Measurements from ENCODE around the gene PC. TPM values are rescaled to one million over a fixed set of nuclear protein-coding genes. Genes with fewer than 3 reads are reported as not detected.

The PC gene
- total and polyA plus RNA-seq, 2 donors (not counting 3 experiments of a cell fraction or from before 2014, with no cell fraction given), result 5.5 to 17.5 TPM

DNA sequence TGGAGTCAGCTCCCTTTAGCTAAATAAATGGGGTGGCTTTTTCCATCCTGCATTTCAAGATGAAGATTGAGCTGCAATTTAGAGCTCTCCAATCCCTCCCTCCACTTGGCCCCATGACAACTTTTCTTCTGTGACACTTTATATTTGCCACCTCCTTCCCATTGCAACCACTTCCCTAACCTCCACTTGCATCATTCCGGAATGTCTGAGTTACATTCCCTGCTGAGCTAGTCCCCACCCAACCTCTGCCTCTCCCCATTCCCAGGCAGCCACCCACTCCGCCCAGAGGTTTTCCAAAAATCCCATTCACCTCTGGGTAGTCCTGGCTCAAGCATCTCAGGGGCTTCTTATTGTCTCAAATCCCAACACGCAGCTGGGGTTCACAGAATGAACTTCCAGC is 24.7 kb downstream of the PC start:
- Histone ChIP-seq H3K27me3 (ENCODE audit: control insufficient read depth in 2 of 2, insufficient read depth in 2 of 2, low read length in 2 of 2) (no peaks in the 10 kb centered on the region), H3K27ac (ENCODE audit: insufficient read depth, low read depth, low read length) (no peak overlapping the region), H3K4me3 (replicated peaks in 1 of 3; ENCODE audit: insufficient read depth in 1 of 3, low read depth in 1 of 3, low read length in 3 of 3) (no peak overlapping the region), H4K20me1 (replicated peaks; ENCODE audit: control insufficient read depth, extremely low read depth, insufficient read depth, low read length) (no peaks in the 10 kb centered on the region), H3K4me1 (ENCODE audit: control insufficient read depth, extremely low read depth, insufficient read depth, low read length) (no peaks in the 10 kb centered on the region), H3K4me2 (ENCODE audit: insufficient read depth, low read length) (no peak overlapping the region), H3K36me3 (ENCODE audit: control insufficient read depth in 2 of 2, extremely low read depth in 1 of 2, insufficient read depth in 2 of 2, low read length in 2 of 2) (no peaks in the 10 kb centered on the region), H2AFZ (ENCODE audit: low read depth, low read length) (no peak overlapping the region), H3K9me1 (replicated peaks; ENCODE audit: control insufficient read depth, extremely low read depth, insufficient read depth, low read length) (no peaks in the 10 kb centered on the region), H3K9ac (replicated peaks; ENCODE audit: extremely low read depth, insufficient read depth, low read length) (no peak overlapping the region), H3K79me2 (ENCODE audit: control insufficient read depth, insufficient read depth, low read length) (no peaks in the 10 kb centered on the region), H3K9me3 (replicated peaks; ENCODE audit: control insufficient read depth, insufficient read depth, low read length) (no peaks in the 10 kb centered on the region)
- TF ChIP-seq MYC (IDR thresholded peaks at IDR 0.05; ENCODE audit: low read depth, low read length) (no peak), JUN (IDR thresholded peaks at IDR 0.05; ENCODE audit: borderline replicate concordance, insufficient read depth, insufficient read length, low read depth) (no peak), POLR2A (IDR thresholded peaks at IDR 0.05; ENCODE audit: low read depth, low read length) (no peak), EZH2 (IDR thresholded peaks at IDR 0.05; ENCODE audit: borderline replicate concordance, low read depth, low read length, severe bottlenecking) (no peak), MAX (IDR thresholded peaks at IDR 0.05; ENCODE audit: insufficient read depth, insufficient read length) (no peak), FOS (IDR thresholded peaks at IDR 0.05; ENCODE audit: borderline replicate concordance, insufficient read depth, low read length) (no peak), GATA2 (IDR thresholded peaks at IDR 0.05; ENCODE audit: insufficient read depth, insufficient read length, low read depth, low read length) (no peak), POLR2AphosphoS5 (IDR thresholded peaks at IDR 0.05; ENCODE audit: insufficient read depth, low read depth, low read length) (no peak)
- TF ChIP-seq, protein P1, sequence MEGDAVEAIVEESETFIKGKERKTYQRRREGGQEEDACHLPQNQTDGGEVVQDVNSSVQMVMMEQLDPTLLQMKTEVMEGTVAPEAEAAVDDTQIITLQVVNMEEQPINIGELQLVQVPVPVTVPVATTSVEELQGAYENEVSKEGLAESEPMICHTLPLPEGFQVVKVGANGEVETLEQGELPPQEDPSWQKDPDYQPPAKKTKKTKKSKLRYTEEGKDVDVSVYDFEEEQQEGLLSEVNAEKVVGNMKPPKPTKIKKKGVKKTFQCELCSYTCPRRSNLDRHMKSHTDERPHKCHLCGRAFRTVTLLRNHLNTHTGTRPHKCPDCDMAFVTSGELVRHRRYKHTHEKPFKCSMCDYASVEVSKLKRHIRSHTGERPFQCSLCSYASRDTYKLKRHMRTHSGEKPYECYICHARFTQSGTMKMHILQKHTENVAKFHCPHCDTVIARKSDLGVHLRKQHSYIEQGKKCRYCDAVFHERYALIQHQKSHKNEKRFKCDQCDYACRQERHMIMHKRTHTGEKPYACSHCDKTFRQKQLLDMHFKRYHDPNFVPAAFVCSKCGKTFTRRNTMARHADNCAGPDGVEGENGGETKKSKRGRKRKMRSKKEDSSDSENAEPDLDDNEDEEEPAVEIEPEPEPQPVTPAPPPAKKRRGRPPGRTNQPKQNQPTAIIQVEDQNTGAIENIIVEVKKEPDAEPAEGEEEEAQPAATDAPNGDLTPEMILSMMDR (IDR thresholded peaks at IDR 0.05; ENCODE audit: extremely low read depth in 1 of 2, insufficient read depth in 1 of 2, low read depth in 1 of 2, low read length in 2 of 2), result no peak
- ChIA-PET POLR2A (no interaction called here), CTCF (interaction anchor here (1.0 to 1.6 kb wide), 3 partner anchors 13 to 120 kb away, joined by 3 to 4 read pairs (median 3); no protein-coding TSS in a partner anchor)
- intact Hi-C loops (cut with micrococcal nuclease) (no loop called here), dilution Hi-C loops (cut with MboI; ENCODE audit: extremely low pct_ligation_motif_present, low sequenced_read_pairs) (no loop called here)
- DNase-seq (ENCODE audit: low read depth, low spot score), result no peak
- no peak for FAIRE-seq
- BruUV-seq (replicated peaks), result no TSS peak

Measured in endothelial cell of umbilical vein (primary cell).